ENCODE results near the gene RACGAP1. TPM values are rescaled to one million over a fixed set of nuclear protein-coding genes. Genes with fewer than 3 reads are reported as not detected.

The RACGAP1 gene
- total RNA-seq, 4 donors from 2014 or later, result 13.8 to 20.4 (median 16.2) TPM

DNA sequence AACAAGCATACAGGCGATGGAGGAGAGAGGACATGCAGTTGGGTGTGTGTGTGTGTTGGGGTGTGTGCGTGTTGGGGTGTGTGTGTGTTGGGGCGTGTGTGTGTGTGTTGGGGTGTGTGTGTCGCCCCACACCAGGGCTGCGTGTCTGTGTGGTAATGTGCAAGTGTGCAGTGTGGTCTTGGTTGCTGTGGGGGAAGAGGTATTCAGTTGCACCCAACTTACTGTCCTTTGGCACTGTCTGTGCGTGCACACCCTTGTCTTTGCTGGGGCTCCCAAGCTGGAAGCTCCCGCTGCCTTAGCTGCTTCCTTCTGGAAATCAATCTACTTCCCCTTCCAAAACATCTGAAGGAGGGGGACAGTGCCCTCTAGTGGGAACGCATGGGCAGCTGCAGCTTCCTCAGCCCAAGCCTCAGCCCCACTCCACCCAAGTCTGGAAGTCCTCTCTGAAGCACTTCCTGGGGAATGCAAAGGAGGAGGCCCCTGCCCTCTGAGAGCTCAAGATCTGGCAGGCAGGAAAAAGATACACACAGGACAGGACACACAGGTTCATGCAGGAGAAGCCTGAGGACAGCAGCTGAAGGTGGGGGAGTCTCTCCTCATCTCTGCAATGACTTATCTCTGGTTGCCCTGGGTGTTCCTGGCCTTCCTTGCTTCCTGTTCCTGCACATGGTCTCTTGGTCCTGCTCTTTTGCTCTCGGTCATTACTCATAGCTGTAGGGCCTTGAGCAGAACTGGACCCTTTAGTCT, 45.2 kb upstream of the RACGAP1 start:
- peak; percentile 89 to 91 for DNase-seq (ENCODE audit: low spot score in 2 of 2)
- H3K4me1 ChIP-seq, result peaks cover 14% of the 10 kb centered on the region
- H3K27ac ChIP-seq, result no peak overlapping the region
- no peaks in the 10 kb centered on the region for H3K36me3 ChIP-seq
- TF ChIP-seq, protein P1, sequence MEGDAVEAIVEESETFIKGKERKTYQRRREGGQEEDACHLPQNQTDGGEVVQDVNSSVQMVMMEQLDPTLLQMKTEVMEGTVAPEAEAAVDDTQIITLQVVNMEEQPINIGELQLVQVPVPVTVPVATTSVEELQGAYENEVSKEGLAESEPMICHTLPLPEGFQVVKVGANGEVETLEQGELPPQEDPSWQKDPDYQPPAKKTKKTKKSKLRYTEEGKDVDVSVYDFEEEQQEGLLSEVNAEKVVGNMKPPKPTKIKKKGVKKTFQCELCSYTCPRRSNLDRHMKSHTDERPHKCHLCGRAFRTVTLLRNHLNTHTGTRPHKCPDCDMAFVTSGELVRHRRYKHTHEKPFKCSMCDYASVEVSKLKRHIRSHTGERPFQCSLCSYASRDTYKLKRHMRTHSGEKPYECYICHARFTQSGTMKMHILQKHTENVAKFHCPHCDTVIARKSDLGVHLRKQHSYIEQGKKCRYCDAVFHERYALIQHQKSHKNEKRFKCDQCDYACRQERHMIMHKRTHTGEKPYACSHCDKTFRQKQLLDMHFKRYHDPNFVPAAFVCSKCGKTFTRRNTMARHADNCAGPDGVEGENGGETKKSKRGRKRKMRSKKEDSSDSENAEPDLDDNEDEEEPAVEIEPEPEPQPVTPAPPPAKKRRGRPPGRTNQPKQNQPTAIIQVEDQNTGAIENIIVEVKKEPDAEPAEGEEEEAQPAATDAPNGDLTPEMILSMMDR (IDR thresholded peaks at IDR 0.05), result peak; percentile 77 to 94
- TF ChIP-seq POLR2A (IDR thresholded peaks at IDR 0.05), result no peak
- H3K27me3 ChIP-seq, result no peaks in the 10 kb centered on the region
- 32% methylated on average over 9 of the region's 9 CpGs for WGBS
- H3K4me3 ChIP-seq, result no peak overlapping the region
- no peaks in the 10 kb centered on the region for H3K9me3 ChIP-seq

DNA sequence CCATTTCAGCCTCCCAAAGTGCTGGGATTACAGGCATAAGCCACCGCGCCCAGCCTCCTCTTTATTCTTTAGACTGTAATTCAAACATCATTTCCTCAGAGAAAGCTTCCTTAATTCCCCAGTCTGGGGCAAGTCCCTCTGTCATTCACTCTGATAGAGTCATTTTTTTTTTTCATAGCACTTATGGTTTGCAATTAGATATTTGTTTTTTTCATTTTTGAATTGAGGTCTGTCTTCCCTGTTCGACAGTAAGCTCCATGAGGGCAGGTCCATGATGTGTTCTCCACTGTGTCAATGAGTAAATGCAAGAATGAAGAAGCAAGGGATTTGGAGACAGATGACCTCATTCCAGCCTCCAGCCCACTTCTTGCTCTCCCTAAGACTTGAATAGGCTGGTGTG, 44.2 kb upstream of the RACGAP1 start:
- no peaks in the 10 kb centered on the region for H3K36me3 ChIP-seq
- no peaks in the 10 kb centered on the region for H3K9me3 ChIP-seq
- WGBS, result 97% methylated on average over 3 of the region's 3 CpGs
- no peak overlapping the region for H3K27ac ChIP-seq
- H3K4me1 ChIP-seq, result peaks cover 10% of the 10 kb centered on the region
- no peak overlapping the region for H3K4me3 ChIP-seq
- DNase-seq (ENCODE audit: low spot score in 2 of 2), result no peak
- no peaks in the 10 kb centered on the region for H3K27me3 ChIP-seq
- TF ChIP-seq EP300 (IDR thresholded peaks at IDR 0.05) (no peak), POLR2A (IDR thresholded peaks at IDR 0.05) (no peak), POLR2AphosphoS5 (IDR thresholded peaks at IDR 0.05) (no peak)
- TF ChIP-seq, protein P1 (IDR thresholded peaks at IDR 0.05), result no peak

DNA sequence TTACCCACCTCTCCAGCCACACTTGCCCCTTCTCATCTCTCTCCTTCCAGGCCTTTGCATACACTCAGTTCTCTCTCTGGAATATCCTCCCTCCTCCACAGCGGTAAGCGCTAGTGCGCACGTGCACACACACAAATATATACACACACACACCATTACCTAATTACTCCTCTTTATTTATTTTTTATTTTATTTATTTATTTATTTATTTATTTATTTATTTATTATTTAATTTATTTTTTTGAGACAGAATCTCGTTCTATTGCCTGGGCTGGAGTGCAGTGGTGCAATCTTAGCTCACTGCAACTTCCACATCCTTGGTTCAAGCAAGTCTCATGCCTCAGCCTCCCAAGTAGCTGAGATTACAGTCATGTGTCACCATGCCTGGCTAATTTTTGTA, 43.8 kb upstream of the RACGAP1 start:
- H3K9me3 ChIP-seq, result no peaks in the 10 kb centered on the region
- TF ChIP-seq, protein P1 (IDR thresholded peaks at IDR 0.05), result no peak
- TF ChIP-seq POLR2A (IDR thresholded peaks at IDR 0.05) (no peak), EP300 (IDR thresholded peaks at IDR 0.05) (no peak), POLR2AphosphoS5 (IDR thresholded peaks at IDR 0.05) (no peak)
- peaks cover 10% of the 10 kb centered on the region for H3K4me1 ChIP-seq
- H3K27ac ChIP-seq, result no peak overlapping the region
- H3K4me3 ChIP-seq, result no peak overlapping the region
- DNase-seq (ENCODE audit: low spot score in 2 of 2), result no peak
- 97% methylated on average over 5 of the region's 5 CpGs for WGBS
- H3K36me3 ChIP-seq, result no peaks in the 10 kb centered on the region
- no peaks in the 10 kb centered on the region for H3K27me3 ChIP-seq

DNA sequence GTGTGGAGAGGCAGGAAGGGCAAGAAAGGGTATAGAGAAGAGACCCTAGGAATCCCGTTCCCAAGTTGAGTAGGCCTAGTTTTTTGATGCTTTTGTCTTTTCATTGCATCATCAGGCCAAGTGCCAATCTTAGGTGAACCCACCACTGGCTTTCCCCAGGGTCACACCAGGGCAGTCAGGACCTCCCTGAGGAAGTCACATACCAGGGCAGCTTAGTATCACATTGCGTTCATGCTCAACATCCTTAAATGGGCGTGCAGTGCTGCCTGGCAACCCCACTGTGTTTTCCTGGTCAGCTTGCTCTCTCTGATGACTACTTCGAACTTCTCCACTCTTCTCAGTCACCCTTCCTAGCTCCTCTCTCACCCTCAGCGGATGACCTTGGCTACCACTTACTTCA, 41.1 kb upstream of the RACGAP1 start:
- DNase-seq (ENCODE audit: low spot score in 2 of 2), result no peak
- Histone ChIP-seq H3K27ac (no peak overlapping the region), H3K9me3 (no peaks in the 10 kb centered on the region), H3K27me3 (no peaks in the 10 kb centered on the region), H3K36me3 (no peaks in the 10 kb centered on the region), H3K4me3 (no peak overlapping the region), H3K4me1 (peaks cover 10% of the 10 kb centered on the region)
- no peak for TF ChIP-seq POLR2A (IDR thresholded peaks at IDR 0.05)
- no peak for TF ChIP-seq EP300 (IDR thresholded peaks at IDR 0.05)
- TF ChIP-seq, protein P1 (IDR thresholded peaks at IDR 0.05), result no peak
- no peak for TF ChIP-seq POLR2AphosphoS5 (IDR thresholded peaks at IDR 0.05)
- 49% methylated on average over 5 of the region's 5 CpGs for WGBS

DNA sequence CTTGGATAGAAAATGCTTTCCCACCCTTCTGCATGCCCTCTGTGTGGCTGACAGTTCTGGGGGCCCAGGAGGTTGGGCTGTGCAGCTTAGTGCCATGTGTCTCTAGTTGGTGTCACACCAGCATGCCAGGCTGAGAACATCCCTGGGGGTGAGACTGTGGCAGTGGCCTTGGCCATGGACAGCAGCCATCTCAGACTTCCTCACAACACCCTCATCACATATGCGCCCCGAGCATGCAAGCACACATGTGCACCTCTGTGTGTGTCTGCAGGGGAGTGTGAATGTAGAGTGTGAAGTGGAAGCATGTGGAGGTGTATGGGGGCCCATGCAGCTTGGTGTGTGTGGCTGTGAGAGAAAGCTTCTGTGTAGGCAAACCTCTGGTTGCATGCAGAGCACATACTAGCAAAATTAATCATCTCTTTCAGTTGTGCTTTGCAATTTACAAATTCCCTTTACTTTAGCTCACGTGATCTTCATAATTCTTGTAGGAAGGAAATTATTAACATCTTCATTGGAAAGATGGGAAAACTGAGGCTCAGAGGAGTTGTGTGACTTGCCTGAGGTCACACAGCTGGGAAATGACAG, 40.5 kb upstream of the RACGAP1 start:
- no peaks in the 10 kb centered on the region for H3K9me3 ChIP-seq
- H3K36me3 ChIP-seq, result no peaks in the 10 kb centered on the region
- TF ChIP-seq POLR2AphosphoS5 (IDR thresholded peaks at IDR 0.05), result no peak
- TF ChIP-seq, protein P1 (IDR thresholded peaks at IDR 0.05), result no peak
- no peaks in the 10 kb centered on the region for H3K27me3 ChIP-seq
- no peak overlapping the region for H3K27ac ChIP-seq
- DNase-seq (ENCODE audit: low spot score in 2 of 2), result no peak
- 100% methylated on average over 1 of the region's 3 CpGs for WGBS
- peaks cover 8% of the 10 kb centered on the region for H3K4me1 ChIP-seq
- H3K4me3 ChIP-seq, result no peak overlapping the region
